WTC11 (cell line): ENCODE data around the gene WWP2.

Experiments used
- ATF6 ChIP-seq: sonication (generic); formaldehyde crosslinking; IDR thresholded peaks from 2 replicates; pipeline ENCODE4 v1.8.1; 2023; ENCODE audit warnings: mild to moderate bottlenecking, missing genetic modification reagents
- CREM ChIP-seq: sonication (generic); formaldehyde crosslinking; IDR thresholded peaks from 2 replicates; pipeline ENCODE4 v1.8.1; 2022; ENCODE audit warnings: mild to moderate bottlenecking, missing genetic modification reagents, moderate library complexity
- CTCF ChIP-seq: fragments of 200-600 bp; IDR thresholded peaks from 2 replicates; pipeline ENCODE4 v1.8.0; 2022; ENCODE audit warnings: antibody characterized with exemption
- HMGXB4 ChIP-seq: sonication (generic); formaldehyde crosslinking; IDR thresholded peaks from 2 replicates; pipeline ENCODE4 v1.8.1; 2023; ENCODE audit warnings: mild to moderate bottlenecking, moderate library complexity, missing genetic modification reagents
- IRF2 ChIP-seq: sonication (generic); formaldehyde crosslinking; IDR thresholded peaks from 2 replicates; pipeline ENCODE4 v1.8.0; 2022; ENCODE audit warnings: low read depth, missing genetic modification reagents, borderline replicate concordance
- KAT7 ChIP-seq: sonication (generic); formaldehyde crosslinking; IDR thresholded peaks from 2 replicates; pipeline ENCODE4 v1.8.1; 2023; ENCODE audit warnings: missing genetic modification reagents, mild to moderate bottlenecking, borderline replicate concordance
- SMAD4 ChIP-seq: sonication (generic); formaldehyde crosslinking; IDR thresholded peaks from 2 replicates; pipeline ENCODE4 v1.8.0; 2022; ENCODE audit warnings: mild to moderate bottlenecking, missing genetic modification reagents
- TCF7 ChIP-seq: sonication (generic); formaldehyde crosslinking; IDR thresholded peaks from 2 replicates; pipeline ENCODE4 v1.8.0; 2022; ENCODE audit warnings: mild to moderate bottlenecking, low read depth, missing genetic modification reagents, moderate library complexity
- ZNF138 ChIP-seq: sonication (generic); formaldehyde crosslinking; conservative IDR thresholded peaks from 2 replicates; pipeline ENCODE4 v1.8.1; 2022; ENCODE audit warnings: mild to moderate bottlenecking, moderate library complexity, missing genetic modification reagents
- ZNF263 ChIP-seq: sonication (generic); formaldehyde crosslinking; IDR thresholded peaks from 2 replicates; pipeline ENCODE4 v1.8.1; 2022; ENCODE audit warnings: low read depth, mild to moderate bottlenecking, moderate library complexity, missing genetic modification reagents
- ZNF416 ChIP-seq: fragments of 250-450 bp; sonication (Bioruptor Pico); IDR thresholded peaks from 2 replicates; pipeline ENCODE4 v1.9.0; 2021; ENCODE audit warnings: mild to moderate bottlenecking, inconsistent platforms

GRCh38 chr16:69941251-69942098 is 179.3 kb downstream of the WWP2 start:
- TF ChIP-seq CTCF = no peak
- TF ChIP-seq ZNF263 (CRISPR knock-in tag) = no peak
- no peak for TF ChIP-seq ZNF138 (CRISPR knock-in tag)
- no peak for TF ChIP-seq KAT7 (CRISPR knock-in tag)
- no peak for TF ChIP-seq HMGXB4 (CRISPR knock-in tag)
- TF ChIP-seq SMAD4 (CRISPR knock-in tag) = no peak
- TF ChIP-seq IRF2 (CRISPR knock-in tag) = no peak
- no peak for TF ChIP-seq TCF7 (CRISPR knock-in tag)
- no peak for TF ChIP-seq ATF6 (CRISPR knock-in tag)
- no peak for TF ChIP-seq ZNF416 (CRISPR knock-in tag)
- TF ChIP-seq CREM (CRISPR knock-in tag) = no peak
